GM18520 (cell line): ENCODE measurements around the gene CCR7.

Experiments used
- ATAC-seq: cut with Tn5 transposase; IDR thresholded peaks from one replicate; pipeline ENCODE4 v1.9.1; 2021; ENCODE audit not compliant: unreplicated experiment

Gene CCR7

GRCh38 chr17:40519089-40519775 is 46.0 kb downstream of the CCR7 start:
- ATAC-seq: no peak

- ATAC-seq: no peak
Observed at GRCh38 chr17:40518401-40519088, 46.7 kb downstream of the CCR7 start.

- ATAC-seq: no peak
Observed at GRCh38 chr17:40517981-40518380, 47.3 kb downstream of the CCR7 start.

- no peak for ATAC-seq
Observed at GRCh38 chr17:40517286-40517662, 48.0 kb downstream of the CCR7 start.

- ATAC-seq: no peak
Observed at GRCh38 chr17:40516581-40517285, 48.5 kb downstream of the CCR7 start.

DNA sequence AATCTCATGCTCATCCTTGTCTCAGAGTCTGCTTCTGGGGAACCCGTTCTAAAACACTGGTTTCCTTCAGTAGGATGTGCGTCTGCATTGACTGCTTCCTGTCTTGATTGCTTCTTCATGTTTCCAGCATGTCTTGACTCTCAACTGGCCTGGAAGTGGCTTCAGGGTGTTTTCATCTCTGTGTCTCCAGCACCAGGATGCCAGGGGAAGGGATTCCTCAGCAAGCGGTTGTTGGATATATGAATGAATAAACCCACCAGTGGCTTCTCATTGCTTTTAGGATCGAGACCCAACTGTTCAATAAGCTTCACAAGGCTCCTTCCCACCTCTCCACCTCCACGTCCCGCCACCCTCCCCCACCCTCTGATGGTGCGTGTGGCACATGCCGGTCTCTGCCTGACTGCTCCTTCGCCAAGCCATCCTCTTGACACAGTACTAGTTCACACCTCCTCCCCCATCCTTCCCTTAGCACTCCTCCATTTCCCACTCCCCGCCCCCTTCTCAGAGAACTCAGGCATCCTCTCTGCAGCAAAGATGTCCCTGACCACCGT is 49.7 kb downstream of the CCR7 start:
- no peak for ATAC-seq

- no peak for ATAC-seq
Observed at GRCh38 chr17:40515011-40515410, 50.3 kb downstream of the CCR7 start.

DNA sequence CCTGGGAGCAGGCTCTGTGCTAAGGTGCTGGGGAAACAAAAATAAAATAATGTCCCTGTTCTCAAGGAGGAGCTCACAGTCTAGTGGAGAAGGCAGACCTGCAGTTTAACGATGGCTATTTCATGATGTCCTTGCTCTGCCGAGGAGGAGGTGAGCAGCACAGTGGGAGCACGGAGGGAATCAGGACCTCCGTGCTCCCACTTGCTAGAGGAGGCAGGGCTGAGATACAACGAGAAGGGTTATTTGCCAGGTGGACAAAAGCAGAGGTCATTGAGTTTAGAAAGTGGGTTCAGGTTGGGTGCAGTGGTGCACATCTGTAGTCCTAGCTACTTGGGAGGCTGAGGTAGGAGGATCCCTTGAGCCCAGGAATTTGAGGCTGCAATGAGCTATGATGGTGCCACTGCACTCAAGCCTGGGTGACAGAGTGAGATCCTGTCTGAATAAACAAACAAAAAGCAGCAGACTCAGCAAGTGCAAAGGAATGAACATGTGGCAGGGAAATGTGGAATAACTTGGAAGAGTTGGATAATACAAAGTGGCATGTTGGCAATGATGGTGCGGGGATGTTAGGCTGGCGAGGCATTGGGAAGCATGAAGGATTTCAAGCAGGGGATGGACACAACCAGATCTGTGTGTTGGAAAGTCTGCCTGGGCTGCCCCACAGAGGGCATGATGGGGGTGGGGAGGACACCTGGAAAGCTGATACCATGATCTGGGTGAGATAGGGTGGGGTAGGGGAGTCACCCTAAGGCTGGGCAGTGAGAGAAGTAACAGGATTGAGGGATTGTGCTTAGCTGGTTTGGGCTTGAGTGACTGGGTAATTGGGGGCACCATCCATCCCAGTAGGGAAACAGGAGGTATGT is 51.0 kb downstream of the CCR7 start:
- ATAC-seq: no peak

GRCh38 chr17:40511667-40512220 is 53.5 kb downstream of the CCR7 start:
- ATAC-seq: no peak

DNA sequence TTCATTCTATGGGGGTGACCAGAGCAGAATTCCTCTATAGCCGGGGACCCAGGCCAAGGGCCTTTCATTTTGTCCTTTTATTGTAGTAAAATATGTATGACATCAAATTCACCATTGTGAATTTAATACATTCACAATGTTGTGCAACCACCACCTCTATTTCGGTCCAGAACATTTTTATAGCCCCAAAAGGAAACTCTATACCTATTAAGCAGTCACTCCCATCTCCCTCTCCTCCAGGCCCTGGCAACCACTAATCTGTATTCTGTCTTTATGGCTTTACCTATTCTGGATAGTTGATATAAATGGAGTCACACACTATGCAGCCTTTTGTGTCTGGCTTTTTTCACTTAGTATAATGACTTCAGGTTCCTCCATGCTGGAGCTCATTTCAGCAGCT is 54.1 kb downstream of the CCR7 start:
- ATAC-seq: no peak

DNA sequence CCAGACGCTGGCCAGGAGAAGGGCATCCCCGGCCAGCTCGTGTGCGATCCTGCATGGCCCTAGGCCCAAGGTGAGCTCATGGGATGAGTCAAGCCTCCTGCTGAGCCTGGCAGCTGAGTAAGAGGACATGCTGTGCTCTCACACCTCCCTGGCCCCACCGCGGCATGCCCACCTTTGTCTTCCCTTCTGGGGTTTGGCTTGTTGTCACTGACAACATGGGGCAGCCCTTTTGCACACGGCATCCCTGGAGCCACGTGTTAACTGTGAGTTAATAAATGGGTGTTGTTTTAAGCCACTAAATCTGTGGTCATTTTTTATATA is 55.0 kb downstream of the CCR7 start:
- ATAC-seq: no peak

DNA sequence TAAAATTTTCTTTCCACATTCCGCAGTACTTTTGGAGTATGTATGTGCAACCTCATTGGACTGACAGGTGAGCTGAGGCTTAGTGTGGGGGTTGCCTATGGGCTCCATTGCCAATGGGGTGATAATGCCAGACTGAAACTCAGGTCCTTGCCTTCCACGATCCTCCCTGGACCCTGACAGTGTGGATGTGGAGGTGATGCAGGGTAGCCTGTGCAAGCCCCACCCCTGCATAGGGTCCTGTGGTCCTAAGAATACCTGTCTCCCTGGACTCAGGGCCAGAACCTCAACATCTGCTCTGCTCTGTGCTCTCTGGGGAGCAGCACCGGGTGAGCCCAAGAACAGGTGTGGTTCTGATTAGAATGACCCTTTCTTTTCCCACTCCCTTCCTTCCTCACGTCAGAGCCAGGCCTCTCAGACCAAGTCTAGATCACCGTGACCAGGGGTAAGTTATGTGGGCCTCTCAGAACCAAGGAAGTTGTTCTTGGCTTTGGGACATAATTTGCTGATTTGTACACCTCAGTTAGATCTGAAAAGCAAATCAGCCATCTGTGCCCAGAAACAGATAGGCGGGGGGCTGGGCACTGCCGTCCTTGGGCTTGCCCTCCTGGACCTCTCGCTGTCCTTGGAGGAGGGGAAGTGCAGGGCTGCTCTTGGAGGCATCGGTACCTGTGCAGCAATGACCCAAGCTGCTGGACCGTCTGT is 55.5 kb downstream of the CCR7 start:
- ATAC-seq: no peak

- ATAC-seq: no peak
Observed at GRCh38 chr17:40506786-40507185, 58.5 kb downstream of the CCR7 start.
